Testis (tissue), 3 donors: ENCODE results near the gene CPVL. TPM values are rescaled to one million over a fixed set of nuclear protein-coding genes. Genes with fewer than 3 reads are reported as not detected.

Experiments
- DNase-seq: peaks from one replicate; pipeline ENCODE4 v3.0.0-alpha.2; 2019
- H3K27ac ChIP-seq, 2 donors: fragments of 200-600 bp; sonication (generic); one replicate each; pipeline ENCODE4 v1.5.1; 2019
- H3K27me3 ChIP-seq: fragments of 200-600 bp; sonication (generic); one replicate; pipeline ENCODE4 v1.5.1; 2019
- H3K36me3 ChIP-seq: fragments of 200-600 bp; sonication (generic); one replicate; pipeline ENCODE4 v1.5.1; 2017; ENCODE audit warnings: low read depth; ENCODE audit errors: missing control alignments
- H3K4me1 ChIP-seq: fragments of 200-600 bp; sonication (generic); one replicate; pipeline ENCODE4 v1.5.1; 2019
- H3K4me3 ChIP-seq, 2 donors: fragments of 200-600 bp; sonication (generic); one replicate each; pipeline ENCODE4 v1.5.1; 2017 to 2019
- H3K9me3 ChIP-seq: fragments of 200-600 bp; sonication (generic); one replicate; pipeline ENCODE4 v1.5.1; 2017
- CTCF ChIP-seq, 3 experiments: fragments of 450-650 bp in 2 of 3; fragments of 200-600 bp in 1 of 3; sonication (generic) in 1 of 3; IDR thresholded peaks; one replicate each; pipeline ENCODE4 v1.5.1; 2016 to 2019; ENCODE audit warnings: antibody characterized with exemption in 3 of 3, mild to moderate bottlenecking in 2 of 3, moderate library complexity in 1 of 3
- POLR2A ChIP-seq: fragments of 450-650 bp; IDR thresholded peaks from one replicate; pipeline ENCODE4 v1.6.1; 2017; ENCODE audit warnings: antibody characterized with exemption, mild to moderate bottlenecking, moderate library complexity
- WGBS, 2 donors: methylation state at CpG; one replicate each; pipeline ENCODE4 v1.1.5; 2018; 5-methylcytosine and 5-hydroxymethylcytosine counted together
- intact Hi-C: fragments of 100-400 bp; cut with DNase I; formaldehyde crosslinking; loops from one replicate; pipeline ENCODE4 v1.15.1; 2023; ENCODE audit warnings: low total_unique reads
- polyA plus RNA-seq: library from polyadenylated mRNA; stranded (reverse); fragments of 350-450 nt; fragmentation: Illumina TruSeq; extraction: RNeasy Lipid Tissue Mini Kit (QIAGEN cat#74804); gene quantifications from one replicate; pipeline ENCODE4 v1.2.3, GENCODE V29; 2014; ENCODE audit warnings: low read depth, low replicate concordance; ENCODE audit not compliant: insufficient read depth
- total RNA-seq, 2 donors: library from RNA; depleted of rRNA; stranded (reverse); fragments of >200 nt; gene quantifications; one replicate each; pipeline ENCODE4 v1.2.3, GENCODE V29; 2016

The CPVL gene
- total and polyA plus RNA-seq, 3 donors from 2014 or later: 26.6 to 55.1 (median 51.1) TPM

- H3K4me3 ChIP-seq: no peak overlapping the region
- no peaks in the 10 kb centered on the region for H3K36me3 ChIP-seq
- H3K27ac ChIP-seq: no peak overlapping the region
- H3K27me3 ChIP-seq: no peaks in the 10 kb centered on the region
- WGBS, 2 donors: 97 to 100% methylated on average over 3 to 6 of the region's 6 CpGs
- no peaks in the 10 kb centered on the region for H3K4me1 ChIP-seq
- no peak for DNase-seq
- TF ChIP-seq CTCF (IDR thresholded peaks at IDR 0.05) (no peak), POLR2A (no peak)
- H3K9me3 ChIP-seq: no peaks in the 10 kb centered on the region
- intact Hi-C loops: no loop called here
Observed at GRCh38 chr7:29022291-29022988, 123.9 kb downstream of the CPVL start.

GRCh38 chr7:29019896-29020295 is 126.4 kb downstream of the CPVL start:
- Histone ChIP-seq H3K4me1 (no peaks in the 10 kb centered on the region), H3K27me3 (no peaks in the 10 kb centered on the region), H3K9me3 (no peaks in the 10 kb centered on the region), H3K36me3 (no peaks in the 10 kb centered on the region), H3K27ac (no peak overlapping the region), H3K4me3 (no peak overlapping the region)
- WGBS, 2 donors: 56 to 69% methylated on average over 4 to 5 of the region's 5 CpGs
- intact Hi-C loops: no loop called here
- DNase-seq: no peak
- TF ChIP-seq POLR2A (no peak), CTCF (IDR thresholded peaks at IDR 0.05) (no peak)

GRCh38 chr7:29019387-29019786 is 127.0 kb downstream of the CPVL start:
- no peak for DNase-seq
- no peak overlapping the region for H3K27ac ChIP-seq
- H3K9me3 ChIP-seq: no peaks in the 10 kb centered on the region
- H3K4me1 ChIP-seq: no peaks in the 10 kb centered on the region
- WGBS, 2 donors: 35 to 46% methylated on average over 6 of the region's 6 CpGs
- no peaks in the 10 kb centered on the region for H3K36me3 ChIP-seq
- TF ChIP-seq CTCF (IDR thresholded peaks at IDR 0.05): no peak
- TF ChIP-seq POLR2A: no peak
- no peaks in the 10 kb centered on the region for H3K27me3 ChIP-seq
- no peak overlapping the region for H3K4me3 ChIP-seq
- intact Hi-C loops: no loop called here

- intact Hi-C loops: no loop called here
- TF ChIP-seq POLR2A: no peak
- TF ChIP-seq CTCF (IDR thresholded peaks at IDR 0.05): no peak
- no peak for DNase-seq
Observed at GRCh38 chr7:29017713-29018112, 128.6 kb downstream of the CPVL start.

GRCh38 chr7:29014725-29015124 is 131.6 kb downstream of the CPVL start:
- intact Hi-C loops: no loop called here

More at GRCh38 chr7:29017713-29018112, 128.6 kb downstream of the CPVL start:
- Histone ChIP-seq H3K27ac (no peak overlapping the region), H3K9me3 (no peaks in the 10 kb centered on the region), H3K4me1 (no peaks in the 10 kb centered on the region), H3K27me3 (no peaks in the 10 kb centered on the region), H3K36me3 (no peaks in the 10 kb centered on the region), H3K4me3 (no peak overlapping the region)
- 94% methylated on average over 2 of the region's 2 CpGs for WGBS, 2 donors

More at GRCh38 chr7:29014725-29015124, 131.6 kb downstream of the CPVL start:
- H3K4me1 ChIP-seq: no peaks in the 10 kb centered on the region
- DNase-seq: no peak
- no peaks in the 10 kb centered on the region for H3K9me3 ChIP-seq
- no peak overlapping the region for H3K27ac ChIP-seq
- TF ChIP-seq CTCF (IDR thresholded peaks at IDR 0.05) (no peak), POLR2A (no peak)
- H3K27me3 ChIP-seq: no peaks in the 10 kb centered on the region
- no peaks in the 10 kb centered on the region for H3K36me3 ChIP-seq
- no peak overlapping the region for H3K4me3 ChIP-seq
- 93 to 98% methylated on average over 3 of the region's 3 CpGs for WGBS, 2 donors
